ENCODE results near the gene NR3C2.
"Not testable (repeated sequence)": the region's sequence is repeated elsewhere in the genome, so short reads cannot be mapped to it uniquely, and the experiment has no call there.

The NR3C2 gene

GRCh38 chr4:148108766-148109165, 333.4 kb downstream of the NR3C2 start:
- DNase-seq (ENCODE audit: low read depth): no peak

GRCh38 chr4:148103597-148104355, 338.4 kb downstream of the NR3C2 start:
- no peak for DNase-seq (ENCODE audit: low read depth)

GRCh38 chr4:148101790-148102189, 340.4 kb downstream of the NR3C2 start:
- no peak for DNase-seq (ENCODE audit: low read depth)

- DNase-seq (ENCODE audit: low read depth): no peak
Measured at GRCh38 chr4:148101235-148101634, 341.0 kb downstream of the NR3C2 start.

- no peak for DNase-seq (ENCODE audit: low read depth)
Measured at GRCh38 chr4:148097801-148098200, 344.4 kb downstream of the NR3C2 start.

GRCh38 chr4:148095346-148095923, 346.8 kb downstream of the NR3C2 start:
- DNase-seq (ENCODE audit: low read depth): no peak

GRCh38 chr4:148094149-148094548, 348.1 kb downstream of the NR3C2 start:
- no peak for DNase-seq (ENCODE audit: low read depth)

GRCh38 chr4:148093065-148093464, 349.1 kb downstream of the NR3C2 start:
- no peak for DNase-seq (ENCODE audit: low read depth)

GRCh38 chr4:148092316-148093014, 349.7 kb downstream of the NR3C2 start:
- DNase-seq (ENCODE audit: low read depth): no peak

GRCh38 chr4:148091896-148092295, 350.3 kb downstream of the NR3C2 start:
- DNase-seq (ENCODE audit: low read depth): no peak

GRCh38 chr4:148090503-148091476, 351.4 kb downstream of the NR3C2 start:
- DNase-seq (ENCODE audit: low read depth): no peak

GRCh38 chr4:148090029-148090428, 352.2 kb downstream of the NR3C2 start:
- DNase-seq (ENCODE audit: low read depth): no peak

- DNase-seq (ENCODE audit: low read depth): no peak
Measured at GRCh38 chr4:148089624-148090023, 352.6 kb downstream of the NR3C2 start.

- DNase-seq (ENCODE audit: low read depth): not testable (repeated sequence)
Measured at GRCh38 chr4:148083073-148083472, 359.1 kb downstream of the NR3C2 start.

- DNase-seq (ENCODE audit: low read depth): no peak
Measured at GRCh38 chr4:148081745-148082144, 360.5 kb downstream of the NR3C2 start.

GRCh38 chr4:148081267-148081666, 360.9 kb downstream of the NR3C2 start:
- no peak for DNase-seq (ENCODE audit: low read depth)

- no peak for DNase-seq (ENCODE audit: low read depth)
Measured at GRCh38 chr4:148079961-148080360, 362.3 kb downstream of the NR3C2 start.

GRCh38 chr4:148078061-148078460, 364.2 kb downstream of the NR3C2 start:
- no peak for DNase-seq (ENCODE audit: low read depth)

GRCh38 chr4:148077581-148077980, 364.6 kb downstream of the NR3C2 start:
- DNase-seq (ENCODE audit: low read depth): no peak

- DNase-seq (ENCODE audit: low read depth): no peak
Measured at GRCh38 chr4:148076964-148077363, 365.2 kb downstream of the NR3C2 start.

GRCh38 chr4:148075438-148075837, 366.8 kb downstream of the NR3C2 start:
- DNase-seq (ENCODE audit: low read depth): no peak

- no peak for DNase-seq (ENCODE audit: low read depth)
Measured at GRCh38 chr4:148074462-148074861, 367.8 kb downstream of the NR3C2 start.

Measured in stimulated activated CD8-positive, alpha-beta memory T cell treated with anti-CD3 and anti-CD28 coated beads, Interleukin-7, amount 100 ng/mL, for 24 hours (primary cell).